HG03457 (cell line): ENCODE data around the gene SLC4A5.
A peak's percentile ranks its signal among the peaks of the same experiment; 100 is the strongest.
"Not testable (repeated sequence)": the region's sequence is repeated elsewhere in the genome, so short reads cannot be mapped to it uniquely, and the experiment has no call there.

Experiments used
- ATAC-seq: cut with Tn5 transposase; IDR thresholded peaks from one replicate; pipeline ENCODE4 v1.9.1; 2021; ENCODE audit warnings: moderate number of reproducible peaks; ENCODE audit not compliant: unreplicated experiment

Gene SLC4A5

GRCh38 chr2:74235041-74235440 lies 108.2 kb downstream of the SLC4A5 start:
- no peak for ATAC-seq

GRCh38 chr2:74233648-74234047 lies 109.6 kb downstream of the SLC4A5 start:
- ATAC-seq: no peak

GRCh38 chr2:74232426-74232825 lies 110.8 kb downstream of the SLC4A5 start:
- no peak for ATAC-seq

DNA sequence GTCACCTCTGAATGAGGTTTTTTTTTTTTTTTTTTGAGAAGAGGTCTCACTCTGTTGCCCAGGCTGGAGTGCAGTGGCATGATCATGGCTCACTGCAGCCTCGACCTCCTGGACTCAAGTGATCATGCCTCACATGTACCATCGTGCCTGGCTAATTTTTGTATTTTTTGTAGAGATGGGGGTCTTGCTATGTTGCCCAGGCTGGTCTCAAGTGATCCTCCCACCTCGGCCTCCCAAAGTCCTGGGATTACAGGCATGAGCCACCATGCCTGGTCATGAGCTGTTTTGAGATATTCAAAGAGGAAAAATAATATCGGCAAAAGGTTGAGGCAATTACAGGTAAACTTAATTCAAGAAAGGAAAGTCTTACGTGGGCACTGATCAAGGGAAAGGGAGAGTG lies 113.4 kb downstream of the SLC4A5 start:
- not testable (repeated sequence) for ATAC-seq

GRCh38 chr2:74228772-74229171 lies 114.4 kb downstream of the SLC4A5 start:
- ATAC-seq: no peak

- no peak for ATAC-seq
Measured at GRCh38 chr2:74227646-74228045, 115.6 kb downstream of the SLC4A5 start.

GRCh38 chr2:74226648-74227213 lies 116.5 kb downstream of the SLC4A5 start:
- ATAC-seq: no peak

DNA sequence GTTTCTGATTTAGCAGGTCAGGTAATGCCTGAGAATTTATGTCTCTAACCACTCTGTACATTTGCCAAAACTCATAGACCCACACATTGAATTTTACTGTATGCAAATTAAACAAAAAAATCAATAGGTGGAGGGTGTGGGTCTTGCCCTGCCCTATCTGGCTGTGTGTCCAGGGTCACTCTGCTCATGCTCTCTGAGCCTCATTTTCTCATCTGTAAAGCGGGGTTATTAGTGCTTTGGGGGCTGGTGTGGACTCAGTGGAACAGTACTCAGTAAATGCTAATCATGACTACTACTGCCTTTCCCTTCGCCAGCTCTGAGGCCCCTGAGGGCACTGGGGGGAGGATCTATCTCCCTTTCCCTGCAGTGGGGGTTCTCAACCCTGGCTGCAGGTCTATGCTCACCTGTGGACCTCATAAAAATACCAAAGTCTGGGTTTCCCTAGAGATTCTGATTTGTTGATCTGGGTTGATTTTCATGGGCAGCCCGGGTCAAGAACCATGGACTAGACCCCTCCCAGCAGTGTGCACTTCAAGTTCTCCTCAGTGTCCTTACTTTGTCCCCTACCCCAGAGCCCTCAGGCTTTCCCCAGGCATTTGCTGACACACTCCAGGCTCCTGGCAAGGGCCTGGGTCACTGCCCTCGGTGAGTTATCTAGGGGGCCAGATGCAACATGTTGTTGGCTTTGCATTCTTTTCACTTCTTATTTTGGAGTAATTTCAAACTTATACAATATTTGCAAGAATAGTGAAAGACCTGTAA lies 117.3 kb downstream of the SLC4A5 start:
- no peak for ATAC-seq

DNA sequence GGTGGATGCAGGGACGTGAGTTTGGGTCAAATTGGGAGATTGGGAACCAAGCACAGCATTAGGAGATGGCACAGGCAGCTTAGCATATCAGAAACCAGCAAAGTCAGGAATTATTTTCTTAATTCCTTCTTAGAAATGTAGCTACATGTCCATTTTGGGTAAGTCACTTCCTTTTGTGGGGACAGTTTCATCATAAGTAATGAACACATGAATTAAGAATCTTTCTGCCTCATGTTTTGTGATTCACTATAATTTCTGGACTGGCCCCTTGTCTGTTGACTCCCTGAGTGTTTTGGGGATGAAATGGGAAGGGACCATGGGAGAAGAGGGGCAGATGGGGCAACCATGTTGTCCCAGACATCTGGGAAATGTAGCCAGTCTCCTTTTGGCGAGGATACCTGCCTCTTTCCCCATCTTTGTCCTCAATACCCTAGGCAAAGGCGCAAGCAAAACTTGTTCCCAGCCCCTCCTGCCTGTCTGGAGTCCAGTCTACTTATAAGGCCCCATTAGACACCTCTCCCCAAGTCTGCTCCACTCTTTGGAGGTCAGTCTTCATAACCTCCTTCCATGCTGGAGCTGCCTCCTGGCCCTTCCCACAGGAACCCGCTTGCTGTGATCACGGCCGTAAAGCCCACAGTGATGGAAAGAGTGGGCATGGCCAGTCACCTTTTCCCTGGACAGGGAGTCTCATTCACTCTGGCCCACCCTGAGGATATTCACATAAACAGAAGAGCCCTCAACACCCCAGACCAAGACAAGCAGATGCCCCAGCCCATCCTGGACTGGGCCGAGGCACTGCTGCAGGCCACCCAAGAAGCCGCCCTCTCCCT lies 119.1 kb downstream of the SLC4A5 start:
- ATAC-seq: no peak

GRCh38 chr2:74222300-74222650 lies 120.9 kb downstream of the SLC4A5 start:
- ATAC-seq: no peak

DNA sequence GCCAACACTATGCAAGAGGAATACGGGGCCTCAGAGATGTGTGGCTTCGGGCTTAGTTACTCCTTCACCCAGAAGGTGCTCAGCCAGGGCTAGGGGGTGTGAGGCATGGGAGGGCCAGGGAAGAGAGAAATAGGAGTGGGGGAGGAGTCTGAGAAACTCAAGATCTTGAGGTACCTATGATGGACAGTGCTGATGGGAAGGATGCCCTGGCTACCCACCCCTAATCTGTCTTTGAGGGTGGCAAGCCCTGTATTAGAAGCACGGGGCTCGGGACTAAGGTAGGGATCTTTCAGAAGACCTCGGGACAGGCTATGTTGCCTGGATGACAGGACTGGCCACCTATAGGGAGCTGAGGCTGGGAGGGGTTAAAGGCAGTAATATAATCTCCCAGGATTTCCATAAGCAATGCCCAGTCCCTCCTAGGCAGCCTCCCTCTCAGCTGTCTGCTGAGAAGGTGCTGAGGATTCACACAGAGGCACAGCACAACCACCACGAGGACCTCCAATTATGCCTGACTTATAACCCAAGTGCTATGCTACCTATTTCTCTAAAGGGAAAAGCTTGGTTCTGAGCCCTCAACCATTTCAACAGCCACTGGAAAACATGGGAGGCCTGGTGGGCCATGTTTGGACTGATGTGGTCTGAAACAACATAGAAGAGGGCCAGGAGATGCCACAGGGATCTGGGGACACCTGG lies 121.5 kb downstream of the SLC4A5 start:
- ATAC-seq: no peak

GRCh38 chr2:74221091-74221490 lies 122.1 kb downstream of the SLC4A5 start:
- ATAC-seq: no peak

GRCh38 chr2:74219846-74220486 lies 123.2 kb downstream of the SLC4A5 start:
- no peak for ATAC-seq

DNA sequence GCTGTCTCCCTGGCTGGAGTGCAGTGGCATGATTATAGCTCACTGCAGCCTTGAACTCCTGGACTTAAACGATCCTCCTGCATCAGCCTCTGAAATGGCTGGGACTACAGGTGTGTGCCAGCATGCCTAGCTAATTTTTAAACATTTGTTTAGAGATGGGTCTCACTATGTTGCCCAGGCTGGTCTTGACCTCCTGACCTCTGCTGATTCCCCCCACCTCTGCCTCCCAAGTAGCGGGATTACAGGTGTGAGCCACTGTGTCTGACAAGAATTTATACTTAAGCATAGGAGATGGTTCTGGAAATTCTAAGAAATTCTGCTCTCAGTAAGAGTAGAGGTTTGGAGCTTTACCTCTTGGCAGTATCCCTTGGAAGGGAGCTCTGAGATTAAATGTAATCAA lies 126.6 kb downstream of the SLC4A5 start:
- no peak for ATAC-seq

- ATAC-seq: not testable (repeated sequence)
Measured at GRCh38 chr2:74215771-74216170, 127.4 kb downstream of the SLC4A5 start.

- no peak for ATAC-seq
Measured at GRCh38 chr2:74212702-74213410, 130.4 kb downstream of the SLC4A5 start.

GRCh38 chr2:74206180-74206688 lies 137.0 kb downstream of the SLC4A5 start:
- ATAC-seq: peak; percentile 42

GRCh38 chr2:74205596-74205995 lies 137.6 kb downstream of the SLC4A5 start:
- no peak for ATAC-seq

- ATAC-seq: no peak
Measured at GRCh38 chr2:74205113-74205512, 138.1 kb downstream of the SLC4A5 start.

GRCh38 chr2:74204436-74204835 lies 138.8 kb downstream of the SLC4A5 start:
- no peak for ATAC-seq
